Measurements from ENCODE around the gene GBP3. TPM values are rescaled to one million over a fixed set of nuclear protein-coding genes. Genes with fewer than 3 reads are reported as not detected.
A peak's percentile ranks its signal among the peaks of the same experiment; 100 is the strongest.
"Not testable (repeated sequence)": the region's sequence is repeated elsewhere in the genome, so short reads cannot be mapped to it uniquely, and the experiment has no call there.

Gene GBP3
- polyA plus RNA-seq, 5 donors: 9.3 to 16.0 (median 11.8) TPM

DNA sequence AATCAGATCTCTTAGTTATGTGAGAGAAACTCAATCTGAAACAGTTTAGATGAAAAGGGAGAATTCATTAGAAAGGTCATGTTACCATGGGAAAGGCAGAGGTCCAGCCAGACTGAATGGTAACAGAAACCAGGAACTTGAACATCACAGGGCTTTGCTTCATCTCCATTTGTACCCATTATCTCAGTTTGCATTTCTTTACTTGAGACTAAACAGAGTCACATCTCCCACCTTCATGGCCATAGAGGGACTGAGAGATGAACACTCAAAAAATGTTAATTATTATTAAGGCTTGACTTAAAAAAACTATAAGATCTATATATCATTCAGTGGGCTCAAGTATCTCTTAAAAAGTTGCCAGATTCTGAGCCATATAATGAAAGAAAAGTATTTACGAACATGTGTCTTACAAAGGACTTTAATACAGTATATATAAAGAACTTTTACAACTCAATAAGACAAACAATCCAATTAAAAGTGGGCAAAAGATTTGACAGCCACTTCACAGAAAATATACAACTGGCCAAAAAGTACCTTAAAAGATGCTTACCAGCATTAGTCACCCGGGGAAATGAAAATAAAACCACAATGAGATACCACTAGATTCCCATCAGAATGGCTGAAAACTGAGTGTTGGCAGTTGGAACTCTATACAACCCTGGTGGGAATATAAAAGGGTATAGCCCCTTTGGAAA is 43.5 kb downstream of the GBP3 start:
- no peak for DNase-seq

- DNase-seq: no peak
Measured at GRCh38 chr1:88976235-88976634, 46.4 kb downstream of the GBP3 start.

- DNase-seq: not testable (repeated sequence)
Measured at GRCh38 chr1:88974616-88975172, 48.0 kb downstream of the GBP3 start.

DNA sequence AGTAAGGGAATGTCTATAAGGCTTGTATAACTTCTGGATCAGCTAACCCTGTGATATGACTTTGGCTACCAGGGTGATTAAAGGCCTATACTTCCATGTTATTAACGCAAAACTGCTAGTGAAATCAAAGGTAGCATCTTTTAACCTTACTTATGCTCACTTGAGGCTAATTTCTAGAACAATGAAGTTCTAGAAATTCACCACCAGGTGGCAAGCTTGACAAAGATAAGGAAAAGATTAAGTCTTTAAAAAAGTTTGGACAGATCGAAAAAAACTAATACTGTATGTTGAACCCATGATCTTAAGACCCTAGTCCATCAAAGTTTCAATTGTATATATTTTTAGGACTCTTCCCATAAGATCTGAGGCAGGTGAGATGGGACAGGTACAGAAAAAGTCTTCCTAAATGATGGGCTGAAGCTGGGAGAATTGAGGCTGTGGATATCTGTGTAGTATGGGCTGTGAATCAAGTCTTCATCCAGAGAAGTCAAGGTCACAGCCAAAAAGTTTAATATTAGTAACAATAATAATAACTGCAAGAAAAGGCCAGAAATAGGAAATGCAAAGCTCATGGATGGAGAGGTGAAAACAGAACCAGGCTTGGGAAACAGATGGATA is 49.0 kb downstream of the GBP3 start:
- DNase-seq: peak in 1 of 2 donors; percentile 4

GRCh38 chr1:88961647-88962275 is 60.9 kb downstream of the GBP3 start:
- DNase-seq: no peak

DNA sequence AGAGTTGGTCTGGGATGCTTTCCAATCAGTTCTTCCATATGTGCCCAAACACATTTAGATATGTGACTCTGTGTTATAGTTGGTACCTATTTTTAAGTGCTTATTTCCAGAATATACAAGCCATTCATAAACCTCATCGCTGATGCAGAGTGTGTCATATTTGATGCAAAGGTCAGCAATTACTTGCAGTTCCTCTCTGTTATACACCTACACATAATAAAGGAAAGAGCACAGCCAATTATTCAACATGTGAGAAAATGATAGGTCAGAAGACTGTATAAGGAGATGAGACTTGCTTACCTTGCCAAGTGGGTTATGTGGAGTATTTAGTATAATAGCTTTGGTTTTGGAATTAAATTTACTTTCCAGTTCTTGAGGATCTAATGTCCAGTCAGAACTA is 61.6 kb downstream of the GBP3 start:
- DNase-seq: no peak

Other genes with a start within 250 kb of the GBP3 start
- gene GTF2B, start 131.3 kb downstream of the GBP3 start, polyA plus RNA-seq (ENCODE audit: insufficient read depth in 1 of 5, insufficient read length in 5 of 5, low replicate concordance in 1 of 5): 10 to 100 TPM; 41.6 to 46.7 (median 43.6) TPM
- 10 to 100 TPM; 24.4 to 49.9 (median 33.8) TPM for gene KYAT3, start 30.2 kb downstream of the GBP3 start, polyA plus RNA-seq (ENCODE audit: insufficient read depth in 1 of 5, insufficient read length in 5 of 5, low replicate concordance in 1 of 5)
- gene RBMXL1, start 30.2 kb downstream of the GBP3 start, polyA plus RNA-seq (ENCODE audit: insufficient read depth in 1 of 5, insufficient read length in 5 of 5, low replicate concordance in 1 of 5): 10 to 100 TPM; 15.4 to 23.8 (median 18.8) TPM
- gene GBP1, start 42.3 kb upstream of the GBP3 start, polyA plus RNA-seq (ENCODE audit: insufficient read depth in 1 of 5, insufficient read length in 5 of 5, low replicate concordance in 1 of 5): 10 to 100 TPM; 27.6 to 55.7 (median 40.5) TPM
- 1 to 10 TPM; 3.0 to 7.2 (median 4.8) TPM for gene GBP2, start 103.2 kb upstream of the GBP3 start, polyA plus RNA-seq (ENCODE audit: insufficient read depth in 1 of 5, insufficient read length in 5 of 5, low replicate concordance in 1 of 5)
- gene GBP7, start 153.1 kb upstream of the GBP3 start, polyA plus RNA-seq (ENCODE audit: insufficient read depth in 1 of 5, insufficient read length in 5 of 5, low replicate concordance in 1 of 5): under 1 TPM in 4 of 5 donors, not detected in 1; 0.15 to 0.26 (median 0.23) TPM
- gene GBP4, start 176.1 kb upstream of the GBP3 start, polyA plus RNA-seq (ENCODE audit: insufficient read depth in 1 of 5, insufficient read length in 5 of 5, low replicate concordance in 1 of 5): 10 to 100 TPM; 13.6 to 23.9 (median 22.3) TPM
- 1 to 10 TPM; 1.0 to 1.7 (median 1.4) TPM for gene GBP5, start 250.0 kb upstream of the GBP3 start, polyA plus RNA-seq (ENCODE audit: insufficient read depth in 1 of 5, insufficient read length in 5 of 5, low replicate concordance in 1 of 5)

All from right lung (tissue), 5 donors.